Neural cell (in vitro differentiated cells): Measurements from ENCODE around the gene NOD1.

Experiments
- EZH2 ChIP-seq: fragments of 200-600, 300-800 bp; shearing (Covaris generic), sonication (generic); IDR thresholded peaks from 2 replicates; pipeline ENCODE4 v1.6.1; 2014; ENCODE audit warnings: antibody characterized with exemption, low read length, borderline replicate concordance, mild to moderate bottlenecking; ENCODE audit not compliant: insufficient read depth, poor library complexity, severe bottlenecking
- POLR2AphosphoS5 ChIP-seq: IDR thresholded peaks from 2 replicates; pipeline ENCODE4 v1.6.1; 2012
- RAD21 ChIP-seq: fragments of 450-650 bp; conservative IDR thresholded peaks from 2 replicates; pipeline ENCODE4 v1.6.1; 2014; ENCODE audit warnings: antibody characterized with exemption, mild to moderate bottlenecking, moderate library complexity
- TF ChIP-seq, protein P1 (sequence below): fragments of 450-650 bp; IDR thresholded peaks from 2 replicates; pipeline ENCODE4 v1.5.1; 2014; ENCODE audit warnings: antibody characterized with exemption, mild to moderate bottlenecking, moderate library complexity; ENCODE audit not compliant: poor library complexity, severe bottlenecking
- TF ChIP-seq, protein P2 (sequence below): IDR thresholded peaks from 2 replicates; pipeline ENCODE4 v1.6.1; 2012; ENCODE audit warnings: borderline replicate concordance

DNA sequence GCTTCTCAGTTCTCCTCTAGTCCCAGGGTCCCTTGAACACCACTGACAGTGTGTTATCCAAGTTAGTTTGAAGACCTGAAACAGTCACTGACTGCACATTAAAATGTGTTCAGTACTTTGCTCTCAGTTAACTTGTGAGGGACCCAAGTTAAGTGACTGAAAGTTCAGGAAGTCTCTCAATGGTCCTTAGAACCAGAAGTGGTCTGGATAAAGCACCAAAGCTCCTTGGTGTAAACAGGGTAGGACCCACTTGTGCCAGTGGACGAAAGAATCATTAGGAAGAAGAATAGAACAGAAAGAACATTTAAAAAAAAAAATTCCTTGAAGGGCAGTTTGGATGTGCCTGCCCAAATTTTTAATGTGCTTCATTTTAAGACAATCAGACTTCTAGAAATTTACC is 45.1 kb downstream of the NOD1 start:
- TF ChIP-seq, protein P1, sequence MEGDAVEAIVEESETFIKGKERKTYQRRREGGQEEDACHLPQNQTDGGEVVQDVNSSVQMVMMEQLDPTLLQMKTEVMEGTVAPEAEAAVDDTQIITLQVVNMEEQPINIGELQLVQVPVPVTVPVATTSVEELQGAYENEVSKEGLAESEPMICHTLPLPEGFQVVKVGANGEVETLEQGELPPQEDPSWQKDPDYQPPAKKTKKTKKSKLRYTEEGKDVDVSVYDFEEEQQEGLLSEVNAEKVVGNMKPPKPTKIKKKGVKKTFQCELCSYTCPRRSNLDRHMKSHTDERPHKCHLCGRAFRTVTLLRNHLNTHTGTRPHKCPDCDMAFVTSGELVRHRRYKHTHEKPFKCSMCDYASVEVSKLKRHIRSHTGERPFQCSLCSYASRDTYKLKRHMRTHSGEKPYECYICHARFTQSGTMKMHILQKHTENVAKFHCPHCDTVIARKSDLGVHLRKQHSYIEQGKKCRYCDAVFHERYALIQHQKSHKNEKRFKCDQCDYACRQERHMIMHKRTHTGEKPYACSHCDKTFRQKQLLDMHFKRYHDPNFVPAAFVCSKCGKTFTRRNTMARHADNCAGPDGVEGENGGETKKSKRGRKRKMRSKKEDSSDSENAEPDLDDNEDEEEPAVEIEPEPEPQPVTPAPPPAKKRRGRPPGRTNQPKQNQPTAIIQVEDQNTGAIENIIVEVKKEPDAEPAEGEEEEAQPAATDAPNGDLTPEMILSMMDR, result no peak
- TF ChIP-seq POLR2AphosphoS5 (no peak), EZH2 (no peak), RAD21 (no peak)
- TF ChIP-seq, protein P2, sequence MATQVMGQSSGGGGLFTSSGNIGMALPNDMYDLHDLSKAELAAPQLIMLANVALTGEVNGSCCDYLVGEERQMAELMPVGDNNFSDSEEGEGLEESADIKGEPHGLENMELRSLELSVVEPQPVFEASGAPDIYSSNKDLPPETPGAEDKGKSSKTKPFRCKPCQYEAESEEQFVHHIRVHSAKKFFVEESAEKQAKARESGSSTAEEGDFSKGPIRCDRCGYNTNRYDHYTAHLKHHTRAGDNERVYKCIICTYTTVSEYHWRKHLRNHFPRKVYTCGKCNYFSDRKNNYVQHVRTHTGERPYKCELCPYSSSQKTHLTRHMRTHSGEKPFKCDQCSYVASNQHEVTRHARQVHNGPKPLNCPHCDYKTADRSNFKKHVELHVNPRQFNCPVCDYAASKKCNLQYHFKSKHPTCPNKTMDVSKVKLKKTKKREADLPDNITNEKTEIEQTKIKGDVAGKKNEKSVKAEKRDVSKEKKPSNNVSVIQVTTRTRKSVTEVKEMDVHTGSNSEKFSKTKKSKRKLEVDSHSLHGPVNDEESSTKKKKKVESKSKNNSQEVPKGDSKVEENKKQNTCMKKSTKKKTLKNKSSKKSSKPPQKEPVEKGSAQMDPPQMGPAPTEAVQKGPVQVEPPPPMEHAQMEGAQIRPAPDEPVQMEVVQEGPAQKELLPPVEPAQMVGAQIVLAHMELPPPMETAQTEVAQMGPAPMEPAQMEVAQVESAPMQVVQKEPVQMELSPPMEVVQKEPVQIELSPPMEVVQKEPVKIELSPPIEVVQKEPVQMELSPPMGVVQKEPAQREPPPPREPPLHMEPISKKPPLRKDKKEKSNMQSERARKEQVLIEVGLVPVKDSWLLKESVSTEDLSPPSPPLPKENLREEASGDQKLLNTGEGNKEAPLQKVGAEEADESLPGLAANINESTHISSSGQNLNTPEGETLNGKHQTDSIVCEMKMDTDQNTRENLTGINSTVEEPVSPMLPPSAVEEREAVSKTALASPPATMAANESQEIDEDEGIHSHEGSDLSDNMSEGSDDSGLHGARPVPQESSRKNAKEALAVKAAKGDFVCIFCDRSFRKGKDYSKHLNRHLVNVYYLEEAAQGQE, result no peak
